ENCODE measurements around the gene RAD51B.
A peak's percentile ranks its signal among the peaks of the same experiment; 100 is the strongest.

RAD51B gene

DNA sequence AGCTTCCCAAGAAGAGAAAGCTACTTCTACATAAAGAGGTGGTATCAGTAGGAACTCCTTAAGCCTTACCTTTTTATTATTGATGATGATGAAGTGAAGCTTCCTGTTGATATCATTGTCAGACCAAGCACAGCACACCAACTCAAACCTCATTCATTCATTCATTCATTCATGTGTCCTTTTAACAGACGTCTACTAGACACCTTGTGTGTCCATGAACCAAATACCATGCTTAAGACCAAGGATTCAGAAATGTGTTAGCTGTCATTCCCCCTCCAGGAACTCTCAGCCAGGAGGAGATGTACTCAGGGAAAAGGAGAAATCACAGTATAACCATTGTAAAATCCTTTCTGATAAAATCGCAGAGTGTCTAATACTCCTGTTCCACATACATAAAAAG, 778.5 kb downstream of the RAD51B start:
- H3K4me3 ChIP-seq (ENCODE audit: control insufficient read depth, low read depth, low read length) = no peak overlapping the region
- DNase-seq (ENCODE audit: low read depth) = no peak

DNA sequence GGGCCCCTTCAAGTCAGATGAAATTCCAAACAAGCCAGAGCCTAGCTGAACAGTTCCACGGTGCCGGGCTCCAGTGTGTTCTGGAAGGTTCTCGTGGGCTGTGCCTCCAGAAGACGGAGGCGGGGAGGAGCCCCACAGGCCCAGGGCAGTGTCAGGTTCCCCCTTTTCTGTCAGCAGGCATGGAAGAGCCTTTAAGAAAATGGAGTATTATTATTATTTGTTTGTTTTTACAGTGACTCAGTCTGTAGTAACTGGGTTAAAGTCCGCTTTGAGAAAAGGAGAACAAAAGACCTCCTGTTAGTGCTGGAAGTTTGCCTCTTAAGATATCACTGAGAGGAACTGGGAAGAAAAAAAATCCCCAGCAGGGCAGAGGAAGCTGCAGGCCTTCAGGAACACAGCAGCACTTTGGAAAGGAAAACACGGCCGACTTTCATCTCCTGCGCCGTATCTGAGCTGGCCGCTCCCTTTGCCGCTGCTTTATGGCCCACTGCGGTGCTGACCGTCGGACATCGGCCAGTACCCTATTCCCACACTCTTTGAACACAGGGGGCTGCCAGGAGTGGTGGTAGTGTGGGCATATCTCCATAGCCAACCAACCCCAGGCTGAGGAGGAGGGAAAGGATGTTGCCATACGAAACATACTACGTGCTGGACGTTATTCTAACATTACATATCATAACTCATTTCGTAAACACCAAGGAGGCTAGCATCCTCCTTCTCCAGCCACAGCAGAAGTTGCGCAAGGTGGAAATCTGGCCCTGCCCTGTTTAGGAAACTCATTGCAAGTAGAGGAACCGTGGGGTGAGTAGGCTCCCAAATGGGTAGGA, 779.3 kb downstream of the RAD51B start:
- no peak overlapping the region for H3K4me3 ChIP-seq (ENCODE audit: control insufficient read depth, low read depth, low read length)
- TF ChIP-seq, protein P1, sequence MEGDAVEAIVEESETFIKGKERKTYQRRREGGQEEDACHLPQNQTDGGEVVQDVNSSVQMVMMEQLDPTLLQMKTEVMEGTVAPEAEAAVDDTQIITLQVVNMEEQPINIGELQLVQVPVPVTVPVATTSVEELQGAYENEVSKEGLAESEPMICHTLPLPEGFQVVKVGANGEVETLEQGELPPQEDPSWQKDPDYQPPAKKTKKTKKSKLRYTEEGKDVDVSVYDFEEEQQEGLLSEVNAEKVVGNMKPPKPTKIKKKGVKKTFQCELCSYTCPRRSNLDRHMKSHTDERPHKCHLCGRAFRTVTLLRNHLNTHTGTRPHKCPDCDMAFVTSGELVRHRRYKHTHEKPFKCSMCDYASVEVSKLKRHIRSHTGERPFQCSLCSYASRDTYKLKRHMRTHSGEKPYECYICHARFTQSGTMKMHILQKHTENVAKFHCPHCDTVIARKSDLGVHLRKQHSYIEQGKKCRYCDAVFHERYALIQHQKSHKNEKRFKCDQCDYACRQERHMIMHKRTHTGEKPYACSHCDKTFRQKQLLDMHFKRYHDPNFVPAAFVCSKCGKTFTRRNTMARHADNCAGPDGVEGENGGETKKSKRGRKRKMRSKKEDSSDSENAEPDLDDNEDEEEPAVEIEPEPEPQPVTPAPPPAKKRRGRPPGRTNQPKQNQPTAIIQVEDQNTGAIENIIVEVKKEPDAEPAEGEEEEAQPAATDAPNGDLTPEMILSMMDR (conservative IDR thresholded peaks at IDR 0.05; ENCODE audit: control insufficient read depth, insufficient read depth, low read depth, low read length) = no peak
- peak; percentile 95 for DNase-seq (ENCODE audit: low read depth)

More for the DNA sequence above, 778.5 kb downstream of the RAD51B start:
- TF ChIP-seq, protein P1 (conservative IDR thresholded peaks at IDR 0.05; ENCODE audit: control insufficient read depth, insufficient read depth, low read depth, low read length) = no peak

DNA sequence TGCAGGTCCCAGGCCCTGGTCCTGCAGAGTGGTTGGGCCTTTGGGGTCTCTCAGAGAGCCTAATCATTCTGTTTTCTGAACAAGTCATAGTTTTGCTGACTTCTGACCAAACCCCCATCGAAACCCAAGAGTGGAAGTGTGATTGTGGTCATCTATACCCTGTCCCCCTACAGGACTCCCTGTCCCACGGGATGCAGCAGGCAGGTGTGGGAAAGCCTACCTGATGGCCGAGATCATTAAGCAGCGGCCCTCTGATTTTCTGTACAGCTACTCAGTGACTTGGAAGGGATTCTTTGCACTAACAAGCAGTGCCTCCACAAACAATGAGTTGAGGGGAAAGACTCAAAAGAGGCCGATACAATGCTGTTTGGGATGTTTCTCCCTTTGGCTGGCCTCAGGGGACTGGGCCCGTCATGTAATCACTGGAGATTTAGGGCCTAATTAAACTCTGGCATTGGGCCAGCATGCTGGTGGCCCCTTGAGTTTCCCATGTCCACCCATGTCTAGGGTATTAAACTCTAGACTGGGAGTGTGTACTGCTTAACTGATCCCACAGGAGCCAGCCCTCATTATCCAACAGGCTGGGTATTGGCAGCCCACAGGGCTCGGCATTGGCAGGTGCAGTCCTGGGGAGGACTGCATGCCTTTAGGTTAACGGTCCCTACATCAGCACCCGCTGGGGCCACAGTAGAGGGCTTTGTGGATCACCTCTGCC, 780.5 kb downstream of the RAD51B start:
- TF ChIP-seq, protein P1 (conservative IDR thresholded peaks at IDR 0.05; ENCODE audit: control insufficient read depth, insufficient read depth, low read depth, low read length) = no peak
- H3K4me3 ChIP-seq (ENCODE audit: control insufficient read depth, low read depth, low read length) = no peak overlapping the region
- DNase-seq (ENCODE audit: low read depth) = no peak

DNA sequence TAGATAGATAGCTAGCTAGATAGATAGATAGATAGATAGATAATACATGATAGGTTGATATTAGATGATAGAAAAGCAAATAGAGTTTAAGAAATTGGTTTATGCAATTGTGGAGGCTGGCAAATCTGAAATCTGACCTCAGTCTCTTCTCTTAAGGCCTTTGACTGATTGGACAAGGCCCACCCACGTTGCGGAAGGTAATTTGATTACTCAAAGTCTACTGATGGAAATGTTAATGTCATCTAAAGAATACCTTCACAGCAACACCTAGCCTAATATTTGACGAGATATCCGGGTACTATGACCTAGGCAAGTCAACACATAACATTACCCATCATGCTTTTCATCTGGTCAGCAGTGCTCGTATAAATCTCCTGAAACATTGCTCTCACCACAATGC, 782.9 kb downstream of the RAD51B start:
- no peak for DNase-seq (ENCODE audit: low read depth)
- no peak overlapping the region for H3K4me3 ChIP-seq (ENCODE audit: control insufficient read depth, low read depth, low read length)
- TF ChIP-seq, protein P1 (conservative IDR thresholded peaks at IDR 0.05; ENCODE audit: control insufficient read depth, insufficient read depth, low read depth, low read length) = no peak

DNA sequence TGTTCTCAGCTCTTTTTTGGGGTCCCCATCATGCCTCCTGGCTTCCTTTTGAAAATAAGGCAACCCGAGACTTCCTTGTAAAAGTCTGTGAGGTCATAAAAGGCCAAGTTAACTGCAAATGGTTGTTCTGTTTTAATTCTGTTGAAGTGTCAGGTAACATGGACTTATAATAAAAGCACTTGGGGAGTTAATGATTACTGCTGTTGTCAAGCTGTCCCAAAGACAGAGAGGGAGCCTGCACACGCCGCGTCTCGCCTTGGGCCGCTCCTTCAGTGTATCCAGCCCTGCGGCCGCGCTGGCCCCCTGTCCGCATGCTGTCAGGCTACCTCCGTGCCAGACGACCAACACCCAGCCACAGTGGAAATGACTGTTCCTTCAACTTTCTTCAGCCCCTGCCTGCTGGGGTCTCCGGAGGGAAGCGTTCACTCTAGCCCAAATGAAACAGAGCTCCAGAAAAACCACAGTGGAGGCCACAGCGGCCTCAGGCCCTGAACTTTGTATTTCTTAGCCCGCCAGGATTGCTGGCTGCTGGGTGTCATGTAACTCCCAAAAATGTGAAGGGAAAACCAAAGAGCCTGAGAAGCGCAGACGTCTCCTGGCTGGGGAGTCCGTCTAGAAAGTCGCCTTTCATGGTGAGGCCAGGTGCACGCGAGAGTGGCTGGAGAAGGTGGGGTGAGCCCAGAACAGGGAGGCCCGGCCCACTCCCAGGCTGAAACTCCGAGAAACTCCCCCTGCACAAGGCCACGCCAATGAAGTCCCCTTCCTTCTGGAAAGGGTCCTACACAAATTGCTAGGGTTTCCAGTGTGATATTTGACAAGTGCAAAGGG, 784.2 kb downstream of the RAD51B start:
- no peak for DNase-seq (ENCODE audit: low read depth)
- no peak overlapping the region for H3K4me3 ChIP-seq (ENCODE audit: control insufficient read depth, low read depth, low read length)
- TF ChIP-seq, protein P1 (conservative IDR thresholded peaks at IDR 0.05; ENCODE audit: control insufficient read depth, insufficient read depth, low read depth, low read length) = no peak

DNA sequence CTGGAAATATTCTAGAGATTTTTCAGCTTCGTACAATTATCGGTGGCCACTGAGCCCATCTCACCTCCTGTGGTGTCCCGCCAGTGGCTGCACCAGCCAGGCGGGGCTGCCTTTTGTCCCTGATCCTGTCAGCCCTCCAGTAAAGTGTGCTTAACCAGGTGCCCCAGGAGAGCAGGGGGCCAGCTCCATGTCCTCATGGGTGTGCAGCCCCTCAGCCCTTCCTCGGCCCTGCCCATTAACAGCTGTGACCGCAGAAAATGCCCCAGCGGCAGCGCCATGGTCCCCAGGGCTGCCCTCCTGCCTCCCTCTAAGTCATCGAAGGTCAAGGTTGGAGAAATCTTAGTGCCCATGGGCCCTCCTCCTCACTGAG, 784.8 kb downstream of the RAD51B start:
- no peak for DNase-seq (ENCODE audit: low read depth)
- no peak overlapping the region for H3K4me3 ChIP-seq (ENCODE audit: control insufficient read depth, low read depth, low read length)
- TF ChIP-seq, protein P1 (conservative IDR thresholded peaks at IDR 0.05; ENCODE audit: control insufficient read depth, insufficient read depth, low read depth, low read length) = no peak

Measured in fibroblast of mammary gland (primary cell).